SIG-M5 treated with dmso at 0.1 percent for 504 hours (cell line): Measurements from ENCODE around the gene KIF1B.
"Not testable (repeated sequence)": the region's sequence is repeated elsewhere in the genome, so short reads cannot be mapped to it uniquely, and the experiment has no call there.

Experiments
- DNase-seq: peaks from one replicate; lab custom pipeline; 2025; ENCODE audit not compliant: unreplicated experiment; lab: John Stamatoyannopoulos, UW

The KIF1B gene

DNA sequence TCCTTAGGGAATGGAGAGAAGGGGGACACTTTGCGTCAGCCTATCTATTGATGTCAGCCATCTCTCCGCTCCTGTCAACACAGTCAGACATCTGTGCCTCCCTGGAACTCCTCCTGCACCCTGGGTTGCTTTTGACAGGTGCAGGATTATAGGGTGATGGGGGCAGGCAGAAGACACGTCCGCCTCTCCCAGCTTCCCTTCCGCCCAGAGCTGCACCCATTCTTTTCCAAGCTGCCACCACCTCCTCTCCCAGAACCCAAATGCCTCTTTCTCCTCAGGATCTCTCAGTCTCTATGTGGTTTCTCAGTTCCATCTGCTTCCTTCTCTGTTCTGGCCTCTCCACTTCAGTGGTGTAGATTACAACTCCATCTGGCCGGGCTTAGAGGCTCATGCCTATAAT is 17.1 kb upstream of the KIF1B start:
- DNase-seq, result no peak

DNA sequence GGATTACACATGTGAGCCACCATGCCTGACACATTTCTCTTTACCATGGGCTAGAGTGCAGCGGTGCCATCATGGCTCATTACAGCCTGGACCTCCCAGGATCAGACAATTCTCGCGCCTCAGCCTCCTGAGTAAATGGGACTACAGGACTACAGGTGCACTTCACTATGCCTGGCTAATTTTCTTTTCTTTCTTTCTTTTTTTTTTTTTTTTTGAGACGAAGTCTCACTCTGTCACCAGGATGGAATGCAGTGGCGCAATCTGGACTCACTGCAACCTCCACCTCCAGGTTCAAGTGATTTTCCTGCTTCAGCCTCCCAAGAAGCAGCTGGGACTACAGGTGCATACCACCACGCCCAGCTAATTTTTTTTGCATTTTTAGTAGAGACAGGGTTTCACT is 14.8 kb upstream of the KIF1B start:
- DNase-seq, result no peak

DNA sequence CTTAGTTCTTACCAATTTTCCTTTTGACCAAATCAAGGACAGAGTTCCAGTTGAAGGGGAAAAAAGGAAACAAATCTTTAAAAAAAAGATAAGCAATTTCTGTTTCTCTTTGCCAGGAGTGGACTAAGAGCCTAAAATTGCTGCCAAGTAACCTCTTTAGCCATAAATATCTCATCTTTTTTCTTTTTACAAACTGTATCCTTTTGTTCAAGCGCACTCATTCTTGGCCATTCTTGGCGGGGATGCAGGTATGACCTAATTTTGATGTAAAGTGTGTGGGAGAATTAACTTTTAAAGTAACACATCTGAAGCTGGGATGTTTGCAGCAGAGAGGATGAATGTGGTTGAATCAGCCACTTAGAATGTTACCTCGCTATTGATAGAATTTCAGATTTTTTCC is 13.4 kb upstream of the KIF1B start:
- no peak for DNase-seq

DNA sequence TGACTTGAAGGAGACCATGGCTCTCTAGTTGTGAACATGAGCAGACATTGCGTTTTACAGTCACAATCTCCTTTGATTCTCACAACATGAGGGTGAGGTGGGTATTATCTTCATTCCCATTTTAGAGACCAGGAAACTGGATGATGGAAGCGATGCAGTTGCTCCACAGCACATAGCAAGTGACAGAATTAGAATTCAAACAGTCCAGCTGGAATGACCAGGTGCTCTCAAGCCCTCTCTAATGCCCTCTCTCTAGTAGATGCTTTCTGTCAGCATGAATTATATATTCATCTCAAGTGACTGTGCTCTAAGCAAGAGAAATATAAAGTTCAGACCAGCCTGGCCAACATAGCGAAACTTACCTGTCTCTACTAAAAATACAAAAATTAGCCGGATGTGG is 9.8 kb upstream of the KIF1B start:
- DNase-seq, result no peak

DNA sequence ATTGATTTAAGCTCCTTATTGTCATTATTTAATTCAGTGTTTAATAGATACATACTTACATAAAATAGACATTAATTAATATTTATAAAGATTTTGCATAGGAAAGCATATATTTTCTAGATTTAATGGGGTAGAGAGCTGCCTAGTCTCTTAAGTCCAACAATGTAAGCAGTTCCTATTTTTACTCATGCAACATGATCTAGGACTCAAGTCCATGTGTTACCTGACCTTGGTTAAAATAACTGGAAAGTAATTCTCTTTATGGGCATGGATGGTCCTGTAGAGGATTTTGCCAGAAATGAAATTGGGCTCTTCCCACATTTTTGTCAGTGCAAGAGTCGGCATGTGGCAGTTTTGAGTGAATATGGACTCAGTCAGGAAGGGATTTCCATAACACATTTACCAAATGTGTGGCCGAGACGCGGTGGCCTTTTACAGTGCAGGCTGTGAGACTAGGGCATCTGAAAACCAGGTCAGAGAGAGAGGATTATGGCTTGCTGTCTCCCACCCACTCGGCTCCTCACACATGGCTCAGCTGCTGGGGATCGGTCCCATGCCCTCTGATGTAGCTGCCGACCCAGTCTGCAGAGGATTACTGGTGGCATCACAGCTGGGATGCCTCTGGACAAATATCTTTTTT is 6.2 kb upstream of the KIF1B start:
- no peak for DNase-seq

DNA sequence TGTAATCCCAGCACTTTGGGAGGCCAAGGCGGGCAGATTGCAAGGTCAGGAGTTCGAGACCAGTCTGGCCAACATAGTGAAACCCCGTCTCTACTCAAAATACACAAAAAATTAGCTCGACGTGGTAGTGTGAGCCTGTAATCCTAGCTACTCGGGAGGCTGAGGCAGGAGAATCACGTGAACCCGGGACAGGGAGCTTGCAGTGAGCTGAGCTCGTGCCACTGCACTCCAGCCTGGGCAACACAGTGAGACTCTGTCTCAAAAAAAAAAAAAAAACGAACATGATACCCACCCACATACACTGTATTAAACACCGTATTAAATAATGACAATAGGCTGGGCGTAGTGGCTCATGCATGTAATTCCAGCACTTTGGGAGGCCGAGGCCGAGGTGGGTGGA is 5.2 kb upstream of the KIF1B start:
- not testable (repeated sequence) for DNase-seq

DNA sequence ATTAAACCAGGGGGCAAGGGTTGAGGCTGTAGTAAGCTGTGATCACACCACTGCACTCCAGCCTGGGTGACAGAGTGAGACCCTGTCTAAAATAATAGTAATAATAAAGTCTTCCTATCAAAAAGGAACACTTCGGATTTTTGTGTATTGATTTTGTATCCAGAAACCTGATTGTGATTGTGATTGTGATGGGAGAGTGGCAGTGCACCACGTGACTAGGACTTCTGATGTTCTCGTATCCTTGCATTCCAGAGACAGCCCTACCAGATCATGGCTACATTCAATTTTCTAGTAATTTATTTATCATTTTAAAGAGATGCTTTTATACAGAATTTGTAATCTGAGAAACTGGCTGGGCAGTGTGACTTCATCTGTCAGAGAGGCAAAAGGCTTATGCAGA is 2.6 kb upstream of the KIF1B start:
- DNase-seq, result no peak

DNA sequence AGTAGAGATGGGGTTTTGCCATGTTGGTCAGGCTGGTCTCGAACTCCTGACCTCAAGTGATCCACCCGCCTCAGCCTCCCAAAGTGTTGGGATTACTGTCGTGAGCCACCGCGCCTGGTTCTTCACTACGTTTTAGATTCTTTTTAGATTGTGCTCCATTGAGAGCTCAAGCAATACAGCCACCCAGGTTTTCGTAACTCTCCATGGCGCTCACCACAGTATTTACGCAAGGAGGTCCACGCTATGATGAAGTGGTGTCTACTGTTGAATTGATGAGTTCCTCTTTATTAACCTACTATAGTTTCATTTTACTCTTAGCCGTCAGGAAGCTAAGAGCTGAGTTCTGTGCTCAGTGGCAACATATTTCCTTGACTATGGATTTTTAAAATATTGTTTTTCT is 1.8 kb upstream of the KIF1B start:
- peak; percentile 93 for DNase-seq

DNA sequence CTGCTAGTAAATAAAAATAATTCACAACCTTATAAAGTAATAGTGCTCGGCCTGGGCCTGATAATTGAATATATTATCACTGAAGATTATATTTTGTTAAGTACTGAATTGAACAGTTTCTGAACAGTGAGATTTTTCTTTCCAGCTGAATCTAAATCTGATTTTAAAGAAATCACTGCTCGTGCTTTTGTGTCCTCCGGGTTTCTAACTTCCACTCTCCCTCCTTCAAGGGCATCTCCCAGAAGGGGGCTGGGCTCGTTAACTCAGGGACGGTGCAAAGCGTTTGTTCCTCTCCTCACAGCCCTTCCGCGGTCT is 823 bp upstream of the KIF1B start:
- DNase-seq, result no peak

DNA sequence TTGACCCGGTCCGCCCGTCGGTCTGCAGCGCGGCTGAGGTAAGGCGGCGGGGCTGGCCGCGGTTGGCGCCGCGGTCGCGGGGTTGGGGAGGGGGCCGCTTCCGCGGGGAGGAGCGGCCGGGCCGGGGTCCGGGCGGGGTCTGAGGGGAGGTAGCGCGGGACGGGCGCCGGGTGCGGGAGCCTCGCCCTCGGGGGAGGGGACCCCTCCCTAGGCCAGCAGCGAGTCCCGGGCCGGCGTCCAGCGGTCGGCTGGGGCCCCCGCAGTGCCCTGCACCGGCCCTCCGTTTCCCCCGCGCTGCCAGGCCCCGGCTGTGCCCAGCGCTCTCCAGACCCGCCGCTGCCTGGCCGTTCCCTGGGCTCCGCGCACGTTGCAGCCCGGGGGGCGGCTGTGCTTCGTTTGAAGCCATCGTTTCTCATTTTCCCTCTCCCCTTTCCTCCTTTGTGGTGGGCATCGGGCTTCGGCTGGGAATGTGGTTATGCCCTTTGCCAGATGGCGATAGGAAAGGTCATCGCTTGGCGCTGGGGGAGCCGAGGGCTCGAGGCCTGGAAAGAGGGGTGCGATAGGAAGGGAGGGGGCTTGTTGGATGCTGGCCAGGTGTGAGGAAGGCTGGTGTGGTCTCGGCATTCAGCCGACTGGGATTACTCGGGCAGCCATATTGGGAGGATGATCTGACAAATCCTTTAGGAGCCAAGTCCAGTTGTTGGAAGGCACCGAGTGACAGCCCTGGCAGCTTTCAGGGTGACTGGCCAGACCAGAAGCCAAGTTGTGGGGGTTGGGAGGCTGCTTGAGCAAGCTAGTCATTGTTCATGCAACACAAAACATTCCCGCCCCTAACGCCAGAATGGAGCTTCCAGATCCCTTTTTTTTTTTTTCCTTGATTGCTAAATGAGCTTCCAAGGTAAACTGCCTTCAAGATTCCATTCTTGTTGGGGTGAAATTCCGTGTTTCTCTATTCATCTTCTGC is 753 bp downstream of the KIF1B start:
- DNase-seq, result no peak

DNA sequence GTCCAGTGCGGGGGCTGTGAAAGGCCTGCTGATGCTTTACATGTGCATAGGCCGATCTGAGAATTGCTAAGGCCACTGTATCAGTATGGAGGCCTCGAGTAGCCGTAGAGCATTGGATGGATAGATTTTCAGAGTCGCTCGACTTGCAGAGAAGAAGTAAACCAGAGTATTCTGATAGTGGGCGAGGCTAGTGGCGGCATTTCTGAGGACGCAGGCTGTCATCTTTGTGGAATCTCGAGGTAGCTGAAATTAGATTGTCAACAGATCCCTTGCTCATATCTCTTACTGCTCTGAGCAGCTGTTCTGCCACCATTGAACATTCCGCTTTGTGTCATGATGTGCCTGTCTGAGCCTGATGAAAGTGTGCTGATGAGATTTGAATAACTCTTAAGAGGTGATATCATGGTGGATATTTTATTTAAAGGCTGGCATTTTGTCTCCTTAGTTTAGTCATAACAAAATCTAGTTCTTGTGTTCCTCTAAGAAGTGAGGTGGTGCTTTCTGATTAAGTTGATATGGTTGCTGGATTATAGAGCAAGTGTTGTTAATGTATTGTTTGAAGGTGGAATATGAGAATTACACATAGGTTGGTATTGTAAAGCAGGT is 1.5 kb downstream of the KIF1B start:
- no peak for DNase-seq

DNA sequence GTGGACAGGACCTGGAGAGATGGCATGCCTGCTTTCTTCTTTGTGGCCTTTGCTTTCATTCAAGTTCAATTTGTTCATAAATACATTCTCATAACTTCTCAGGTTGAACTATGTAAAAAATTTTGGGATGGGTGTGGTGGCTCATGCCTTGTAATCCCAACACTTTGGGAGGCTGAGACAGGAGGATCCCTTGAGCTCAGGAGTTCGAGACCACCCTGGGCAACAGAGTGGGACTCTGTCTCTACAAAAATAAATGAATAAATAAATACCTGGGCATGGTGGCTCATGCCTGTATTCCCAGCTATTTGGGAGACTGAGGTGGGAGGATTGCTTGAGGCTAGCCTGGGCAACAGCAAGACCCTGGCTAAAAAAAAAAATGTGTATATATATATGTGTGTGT is 2.1 kb downstream of the KIF1B start:
- DNase-seq, result no peak

DNA sequence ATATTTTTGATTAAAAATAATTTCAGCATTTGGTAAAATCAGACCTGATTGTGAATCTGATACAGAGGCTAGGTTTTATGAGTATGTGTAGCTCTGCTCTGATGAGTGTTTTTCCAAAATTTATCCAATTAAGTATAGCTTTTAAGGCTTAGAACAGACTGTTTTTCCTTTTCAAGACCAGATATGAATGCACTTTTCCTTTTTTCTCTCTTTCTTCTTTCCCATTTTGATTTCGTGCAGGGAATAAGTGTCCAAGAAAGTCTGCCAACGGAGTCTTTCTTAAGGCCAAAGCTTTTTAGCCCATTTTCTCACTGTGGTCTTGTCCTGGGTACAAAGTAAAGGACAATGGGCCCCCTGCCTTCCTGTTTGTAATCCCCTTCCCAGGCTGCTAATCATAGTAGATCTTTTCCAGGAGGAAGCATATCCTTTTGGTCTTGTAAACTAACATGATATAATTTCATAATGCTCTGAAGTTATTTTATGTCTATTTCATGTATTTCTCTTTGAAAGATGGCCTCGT is 2.9 kb downstream of the KIF1B start:
- no peak for DNase-seq

DNA sequence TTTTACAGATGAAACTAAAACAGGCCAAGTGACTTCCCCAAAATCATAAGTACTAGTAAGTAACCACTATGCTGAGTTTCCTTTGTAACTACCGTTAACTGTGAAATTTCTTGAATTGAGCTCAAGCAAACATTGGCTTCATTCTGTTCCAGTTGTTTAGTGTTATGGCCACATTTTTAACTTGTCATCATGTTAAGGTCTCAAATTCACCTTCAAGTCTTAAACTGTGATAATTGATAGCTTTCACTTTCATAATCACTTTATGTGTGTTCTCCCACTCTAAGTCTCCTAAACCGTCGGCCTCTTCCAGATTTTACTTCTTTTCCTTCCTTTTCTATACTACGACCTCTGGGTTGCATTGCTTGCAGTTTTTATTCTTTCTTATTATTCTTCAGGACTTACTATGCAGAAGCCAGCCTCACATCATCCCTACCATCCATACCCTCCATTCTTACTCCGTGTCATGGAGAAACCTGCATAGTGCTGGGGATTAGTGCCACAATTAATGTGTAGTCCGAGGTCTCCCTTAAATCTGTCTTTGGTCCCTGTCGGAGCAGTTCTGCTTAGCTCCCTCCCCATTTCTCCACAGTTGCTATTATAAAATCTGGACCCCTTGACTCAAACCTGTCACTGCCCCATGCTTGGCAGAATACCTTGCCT is 5.8 kb downstream of the KIF1B start:
- DNase-seq, result no peak

DNA sequence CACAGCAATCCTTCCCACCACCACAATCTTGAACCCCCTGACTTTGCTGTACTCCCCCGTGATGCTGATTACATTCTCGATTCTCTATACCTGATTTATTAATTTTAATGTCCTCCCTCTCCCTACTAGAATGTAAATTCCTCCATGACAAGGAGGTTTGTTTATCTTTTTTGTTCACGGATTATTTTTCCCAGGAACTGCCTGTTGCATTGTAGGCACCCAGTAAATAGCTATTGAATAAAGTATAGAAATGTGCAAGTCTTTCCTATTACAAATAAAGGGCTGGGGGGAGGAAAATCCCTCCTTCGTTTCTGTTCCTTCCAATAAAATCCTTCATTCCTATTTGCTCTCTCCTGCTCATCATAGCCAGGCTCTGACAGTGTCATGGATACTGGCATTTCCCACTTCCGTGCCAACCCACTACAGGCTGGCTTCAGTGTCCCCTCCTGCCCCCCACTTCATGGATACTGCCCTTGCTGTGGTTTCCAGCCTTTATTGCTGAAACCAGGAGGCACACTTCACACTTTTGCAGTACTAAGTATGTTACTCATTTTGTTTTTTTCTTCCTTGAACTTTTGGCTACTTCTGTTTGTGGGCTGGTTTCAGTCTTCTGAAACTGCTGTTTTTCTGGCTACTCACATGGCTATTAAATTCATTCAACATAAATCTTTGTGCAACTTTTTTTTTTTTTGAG is 7.5 kb downstream of the KIF1B start:
- no peak for DNase-seq

DNA sequence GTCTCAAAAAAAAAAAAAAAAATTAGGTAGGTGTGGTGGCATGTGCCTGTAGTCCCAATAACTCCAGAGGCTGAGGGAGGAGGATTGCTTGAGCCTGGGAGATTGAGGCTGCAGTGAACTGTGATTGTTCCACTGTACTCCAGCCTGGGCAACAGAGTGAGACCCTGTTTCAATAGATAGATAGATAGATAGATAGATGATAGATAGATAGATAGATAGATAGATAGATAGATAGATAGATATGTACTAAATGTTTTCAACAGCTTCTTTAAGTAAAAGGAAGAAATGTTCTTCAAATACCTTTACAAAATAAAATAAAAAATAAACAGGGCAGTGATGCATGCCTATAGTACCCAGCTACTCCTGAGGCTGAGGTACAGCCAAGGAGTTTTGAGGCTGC is 9.8 kb downstream of the KIF1B start:
- no peak for DNase-seq

DNA sequence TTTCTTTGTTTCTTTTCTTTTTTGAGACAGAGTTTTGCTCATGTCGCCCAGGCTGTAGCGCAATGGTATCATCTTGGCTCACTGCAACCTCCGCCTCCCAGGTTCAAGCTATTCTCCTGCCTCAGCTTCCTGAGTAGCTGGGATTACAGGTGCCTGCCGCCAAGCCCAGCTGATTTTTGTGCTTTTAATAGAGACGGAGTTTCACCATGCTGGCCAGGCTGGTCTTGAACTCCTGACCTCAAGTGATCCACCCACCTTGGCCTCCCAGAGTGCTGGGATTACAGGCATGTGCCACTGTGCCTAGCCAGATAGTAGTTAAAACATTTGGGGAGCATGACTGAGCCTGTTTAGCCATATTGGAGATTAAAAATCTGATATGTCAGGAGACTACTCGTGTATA is 10.3 kb downstream of the KIF1B start:
- not testable (repeated sequence) for DNase-seq

DNA sequence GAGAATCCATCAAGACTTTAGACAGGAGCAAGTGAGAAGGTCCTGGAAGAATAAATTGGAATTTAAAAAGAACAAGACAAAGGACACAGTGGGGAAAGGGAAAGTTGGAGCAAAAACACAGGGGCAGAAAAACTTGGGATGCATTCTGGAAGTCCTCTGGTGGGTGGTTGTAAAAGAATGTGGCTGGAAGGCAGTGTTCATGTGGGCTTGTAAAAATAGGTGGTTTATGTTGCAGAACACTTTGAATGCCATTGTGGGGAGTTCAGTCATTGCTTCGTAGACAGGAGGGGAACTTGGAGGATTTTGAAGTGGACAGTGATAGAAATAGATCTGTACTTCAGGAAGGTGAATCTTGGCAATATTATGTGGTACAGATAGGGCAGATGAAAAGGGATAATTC is 15.2 kb downstream of the KIF1B start:
- no peak for DNase-seq

DNA sequence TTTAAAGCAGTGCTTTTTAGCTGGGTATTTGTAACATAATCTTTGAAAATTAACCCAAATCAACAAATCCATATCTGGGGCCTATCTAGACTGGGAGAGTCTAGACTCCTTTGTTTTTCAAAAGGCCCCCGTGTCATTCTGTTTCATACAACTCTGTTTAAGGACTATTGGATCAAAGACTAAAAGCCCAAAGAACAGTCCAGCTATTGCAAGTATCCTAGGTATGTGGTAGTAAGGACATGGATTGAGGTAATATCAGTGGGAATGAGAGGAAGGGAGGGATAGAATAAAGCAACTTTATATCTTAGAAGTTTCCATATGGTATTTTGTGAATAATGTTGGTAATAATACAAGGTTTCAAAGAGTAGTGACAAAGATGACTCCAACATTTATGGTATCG is 18.2 kb downstream of the KIF1B start:
- no peak for DNase-seq

DNA sequence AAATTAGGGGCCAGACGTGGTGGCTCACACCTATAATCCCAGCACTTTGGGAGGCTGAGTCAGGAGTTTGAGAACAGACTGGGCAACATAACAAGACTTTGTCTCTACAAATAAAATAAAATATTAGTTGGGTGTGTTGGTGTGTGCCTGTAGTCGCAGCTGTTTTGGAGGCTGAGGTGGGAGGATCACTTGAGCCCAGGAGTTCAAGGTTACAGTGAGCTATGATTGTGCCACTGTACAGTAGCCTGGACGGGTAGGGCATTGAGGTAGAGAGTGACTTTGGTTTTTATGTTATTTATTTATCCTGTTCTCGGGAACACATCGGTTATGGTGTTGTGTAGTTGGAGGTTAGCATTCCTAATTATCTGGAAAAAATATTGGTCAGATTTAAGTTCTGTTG is 19.5 kb downstream of the KIF1B start:
- DNase-seq, result no peak

DNA sequence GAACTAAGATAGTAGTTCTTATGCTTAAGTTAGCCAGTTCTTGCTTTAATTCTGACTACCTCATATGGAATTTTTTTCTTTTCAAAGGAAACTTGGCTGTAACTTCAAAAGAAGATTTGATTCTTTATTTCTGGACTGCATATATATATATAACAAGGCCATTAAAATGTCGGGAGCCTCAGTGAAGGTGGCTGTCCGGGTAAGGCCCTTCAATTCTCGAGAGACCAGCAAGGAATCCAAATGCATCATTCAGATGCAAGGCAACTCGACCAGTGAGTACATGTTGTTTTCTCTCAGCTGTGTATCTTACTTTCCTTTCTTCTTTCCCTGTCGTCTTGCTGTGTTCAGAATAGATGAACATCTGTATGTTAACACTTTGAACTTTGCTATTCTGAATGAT is 21.8 kb downstream of the KIF1B start:
- no peak for DNase-seq
